GM18951 (cell line): ENCODE results near the gene AFAP1.

Experiments
- POLR2A ChIP-seq: IDR thresholded peaks from 4 replicates; pipeline ENCODE4 v1.6.1; 2011; ENCODE audit warnings: mild to moderate bottlenecking; ENCODE audit not compliant: insufficient read length, insufficient read depth; ENCODE audit errors: extremely low read depth
- in situ Hi-C: fragments of 300-500 bp; cut with MboI; formaldehyde crosslinking; loops from one replicate; pipeline ENCODE4 v1.12.0; 2022; ENCODE audit warnings: low sequenced_read_pairs, mixed read lengths, inconsistent platforms; ENCODE audit not compliant: unreplicated experiment

AFAP1 gene

DNA sequence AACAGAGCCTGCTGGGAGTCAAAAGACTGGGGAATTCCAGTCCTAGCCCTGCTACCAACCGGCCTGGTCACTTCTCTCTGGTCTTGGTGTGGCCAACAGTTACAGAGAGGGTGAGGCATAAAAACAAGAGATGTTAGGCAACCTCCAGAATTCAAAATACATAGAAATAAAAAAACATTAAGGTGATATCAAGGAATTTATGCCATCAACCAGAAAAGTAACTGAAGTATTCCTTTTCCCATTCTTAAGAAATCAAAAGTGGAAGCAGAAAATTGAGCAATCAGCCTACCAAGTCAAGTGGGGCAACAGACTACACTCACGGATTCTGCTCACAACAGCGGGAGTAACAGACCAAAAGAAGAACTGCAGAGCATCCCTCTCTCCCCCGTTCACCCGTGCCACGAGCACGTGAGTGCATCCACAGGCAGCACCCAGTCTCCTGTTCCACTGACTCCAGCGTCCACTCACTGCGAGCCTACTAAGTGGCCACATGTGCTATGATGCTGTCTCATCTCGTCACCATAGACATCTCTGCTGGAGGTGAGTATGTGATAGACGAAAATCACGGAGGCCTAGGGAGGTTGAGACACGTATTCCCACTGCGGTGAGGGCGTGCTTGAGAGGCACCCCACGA, 29.3 kb downstream of the AFAP1 start:
- in situ Hi-C loops = no loop called here
- TF ChIP-seq POLR2A = no peak

DNA sequence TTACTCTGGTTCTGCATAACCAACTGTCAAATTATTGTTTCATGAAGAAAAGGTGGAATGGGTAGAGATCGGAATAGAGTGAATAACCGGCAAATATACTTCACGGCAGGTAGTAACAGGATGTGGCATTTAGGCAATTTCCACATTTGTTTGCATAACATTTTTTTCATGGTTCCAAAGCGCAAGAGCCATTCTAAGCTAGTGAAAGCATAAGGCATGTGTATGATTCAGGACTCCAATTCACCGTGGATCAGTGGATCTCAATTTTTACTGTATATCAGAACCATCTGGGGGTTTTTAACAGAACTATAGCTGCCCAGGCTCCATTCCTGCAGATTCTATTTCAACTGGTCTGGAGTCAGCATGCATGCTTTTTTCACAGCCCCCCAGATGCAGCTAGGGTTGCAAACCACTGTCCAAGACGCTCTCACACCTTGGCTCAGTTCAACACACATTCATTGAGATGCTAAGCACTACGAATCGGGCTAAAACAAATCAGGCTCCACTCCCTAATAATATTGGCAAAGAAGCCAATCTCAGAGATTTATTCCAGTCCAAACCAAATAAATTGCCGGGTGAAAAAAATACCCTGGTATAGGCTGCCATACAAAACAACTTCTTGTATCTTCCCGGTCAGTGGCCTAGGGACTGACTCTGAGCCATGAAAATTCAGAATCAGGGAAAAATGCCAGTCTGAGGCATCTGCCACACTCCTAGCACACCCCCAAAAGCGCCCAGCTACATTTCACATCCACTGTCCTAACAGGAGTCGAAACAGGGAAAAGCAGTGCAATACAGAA, 30.0 kb downstream of the AFAP1 start:
- TF ChIP-seq POLR2A = no peak
- in situ Hi-C loops = no loop called here

DNA sequence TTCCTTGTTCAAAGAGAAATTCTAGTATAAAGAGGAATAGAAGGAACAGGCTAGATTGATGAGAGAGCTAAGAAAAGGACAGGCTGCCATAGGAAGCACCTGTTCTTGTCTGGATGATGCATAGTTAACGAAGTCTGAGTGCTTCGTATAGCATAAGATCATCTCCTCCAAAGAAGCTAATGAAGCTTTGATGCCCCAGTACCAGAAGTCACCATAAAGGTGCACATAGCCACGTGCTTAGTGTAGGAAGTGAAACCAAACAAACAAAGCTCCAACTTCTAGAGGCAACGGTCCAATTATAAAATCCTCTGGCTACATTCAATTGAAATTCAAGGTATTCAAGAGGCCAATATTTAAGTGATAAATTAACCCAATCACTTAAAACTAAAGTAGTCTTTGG, 31.0 kb downstream of the AFAP1 start:
- in situ Hi-C loops = no loop called here
- no peak for TF ChIP-seq POLR2A

DNA sequence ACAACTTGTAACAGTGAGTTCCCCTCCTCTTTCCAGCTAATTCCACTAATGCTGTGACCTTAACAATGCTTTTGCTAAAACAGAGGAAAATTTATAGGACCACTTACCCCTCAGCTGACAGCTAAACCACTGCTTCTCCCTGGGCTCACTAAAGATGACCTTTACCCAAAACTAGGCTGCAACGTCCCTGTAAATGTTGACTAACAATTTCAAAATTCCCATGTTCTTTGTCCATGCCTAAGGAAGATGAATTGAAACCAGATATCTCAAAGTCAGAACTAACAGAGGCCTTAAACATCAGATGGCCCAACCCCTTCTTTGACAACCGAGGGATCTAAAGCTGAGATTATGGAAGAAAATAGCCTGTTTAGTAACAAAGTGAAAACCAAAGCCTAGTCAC, 32.5 kb downstream of the AFAP1 start:
- no peak for TF ChIP-seq POLR2A
- in situ Hi-C loops = no loop called here

DNA sequence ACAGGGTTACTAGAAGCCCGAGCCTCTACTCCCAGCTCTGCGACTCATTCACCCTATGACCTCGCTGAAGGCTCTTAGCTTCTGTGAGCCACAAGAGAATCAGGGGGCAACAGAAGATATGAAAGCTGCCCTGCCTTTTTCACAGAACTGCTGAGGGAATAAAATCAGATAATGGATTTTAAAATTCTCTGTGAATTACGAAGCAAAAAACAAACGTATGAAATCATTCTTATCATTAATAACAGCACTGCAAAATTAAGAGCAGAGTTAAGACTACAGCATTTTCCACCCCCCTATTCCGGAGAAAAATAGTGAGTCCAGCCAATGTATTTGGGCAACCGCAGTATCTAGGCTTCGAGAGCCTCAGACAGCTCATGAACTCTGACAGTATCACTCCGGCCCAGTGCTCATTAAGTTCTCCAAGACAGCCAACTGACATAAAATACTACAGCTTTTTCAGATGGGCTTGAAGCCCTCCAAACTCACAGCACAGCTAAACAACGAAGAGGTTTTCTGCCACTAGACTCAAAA, 33.4 kb downstream of the AFAP1 start:
- in situ Hi-C loops = no loop called here
- TF ChIP-seq POLR2A = no peak

DNA sequence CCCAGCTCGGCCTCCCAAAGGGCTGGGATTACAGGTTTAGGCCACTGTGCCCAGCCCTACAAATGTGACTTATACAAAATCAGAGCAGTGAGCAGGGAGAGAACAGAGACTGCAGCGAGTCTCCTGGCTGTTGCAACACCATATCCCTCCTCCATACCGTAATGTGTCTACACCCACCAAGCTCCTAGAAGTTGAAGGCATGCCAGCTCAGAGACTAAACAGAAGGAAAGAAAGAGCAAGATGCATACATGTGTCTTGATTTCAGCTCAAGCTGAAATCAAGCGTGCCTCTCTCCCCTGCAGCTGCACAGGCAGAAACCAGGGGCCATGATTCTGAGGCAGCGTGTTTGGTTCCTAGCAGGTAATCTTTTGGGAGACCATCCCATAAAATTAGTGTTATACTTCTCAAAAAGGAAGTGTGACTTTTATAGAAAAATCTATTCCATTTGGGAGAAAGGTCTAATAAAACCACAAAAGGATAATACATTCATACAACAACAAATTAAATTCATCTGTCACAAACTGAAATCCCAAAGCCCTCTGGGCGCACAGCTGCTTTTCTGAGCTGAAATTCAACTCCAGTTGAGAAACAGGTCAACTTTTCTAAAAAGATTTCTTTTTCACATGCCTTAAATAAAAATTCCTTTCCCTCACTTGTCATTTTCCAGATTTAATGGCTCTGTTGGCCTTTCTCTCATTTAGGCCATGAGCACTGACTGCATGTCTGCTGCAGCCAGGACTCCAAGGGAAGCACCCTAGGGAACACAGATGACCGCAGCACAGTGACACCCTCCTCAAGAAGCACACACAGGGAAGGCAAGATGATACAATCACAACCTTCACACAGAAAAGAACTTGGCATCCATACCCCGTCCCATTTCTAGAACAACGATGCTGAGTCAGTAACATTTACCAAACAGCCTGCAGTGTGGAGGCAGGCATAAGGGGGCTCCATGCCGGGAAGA, 34.4 kb downstream of the AFAP1 start:
- in situ Hi-C loops = no loop called here
- TF ChIP-seq POLR2A = no peak

DNA sequence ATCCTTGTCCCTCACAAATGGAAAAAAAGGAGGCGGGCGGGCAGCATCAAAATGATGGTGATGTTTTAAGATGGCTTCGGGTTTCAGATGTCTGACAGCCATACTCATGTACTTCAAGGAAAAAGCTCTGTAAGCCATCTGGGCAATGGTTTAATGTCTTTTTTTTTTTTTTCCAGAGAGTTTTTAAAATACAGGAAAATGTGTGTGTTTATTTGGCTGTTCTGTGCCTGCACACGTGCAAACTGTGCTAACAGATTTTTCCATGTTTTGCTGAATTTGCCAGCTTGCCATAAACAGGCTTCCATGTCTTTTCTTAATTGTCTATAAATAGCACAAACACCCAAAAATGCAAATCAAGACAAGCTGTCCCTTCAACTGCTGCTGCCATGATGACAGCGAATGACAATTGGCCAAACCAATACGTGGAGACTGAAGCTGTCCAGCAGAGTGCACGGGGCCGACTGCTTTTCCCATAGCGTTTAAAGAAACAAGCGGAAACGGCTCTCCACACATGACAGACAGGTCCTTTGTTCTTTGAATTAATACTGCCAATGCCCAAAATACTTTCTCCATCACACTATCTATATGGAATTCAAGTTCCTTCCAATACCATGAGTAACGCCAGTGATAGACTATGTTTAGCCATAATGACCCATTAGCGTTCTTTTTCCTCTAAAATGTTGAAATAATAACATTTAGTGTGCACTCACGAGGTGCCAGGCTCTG, 35.7 kb downstream of the AFAP1 start:
- in situ Hi-C loops = no loop called here
- TF ChIP-seq POLR2A = no peak

DNA sequence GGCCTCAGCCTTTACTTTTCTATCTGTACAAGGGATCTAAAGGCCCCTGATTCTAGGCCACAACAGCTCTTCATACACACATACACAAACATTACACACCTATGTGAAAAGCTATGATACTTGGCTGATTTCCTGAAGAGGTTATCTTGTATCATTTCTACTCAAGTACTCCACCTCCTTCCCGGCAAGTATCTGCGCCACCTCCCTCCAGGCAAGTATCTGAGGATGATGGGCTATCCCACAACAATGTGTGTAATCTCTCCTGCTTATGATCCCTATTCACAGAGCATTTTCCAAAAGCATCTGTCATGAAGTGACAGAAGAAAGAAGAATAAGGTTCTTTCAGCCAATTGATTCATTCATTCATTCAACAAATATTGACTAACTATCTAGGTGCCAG, 36.8 kb downstream of the AFAP1 start:
- TF ChIP-seq POLR2A = no peak

DNA sequence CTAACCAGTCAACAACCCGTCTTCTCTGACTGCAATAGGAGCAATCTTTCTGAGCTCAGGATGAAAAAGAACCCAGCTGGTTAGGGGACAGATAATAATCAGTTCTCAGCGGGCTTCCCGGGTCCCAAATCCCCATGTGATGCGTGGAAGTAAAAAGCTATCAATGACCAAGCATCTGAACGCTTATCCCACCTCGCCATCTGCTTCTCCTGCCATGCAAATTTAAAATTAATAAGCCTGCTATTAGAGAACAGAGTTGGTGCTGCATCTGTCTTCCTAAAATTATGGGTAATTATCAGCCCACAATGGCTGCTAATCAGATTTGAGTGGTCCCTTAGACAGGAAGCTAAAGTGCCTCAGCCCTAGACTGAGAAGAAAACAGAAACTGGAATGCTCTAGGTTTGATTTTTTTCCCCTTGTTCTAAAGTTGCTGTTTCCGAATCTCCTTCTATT, 37.5 kb downstream of the AFAP1 start:
- in situ Hi-C loops = no loop called here
- no peak for TF ChIP-seq POLR2A

More for the DNA sequence above, 36.8 kb downstream of the AFAP1 start:
- in situ Hi-C loops = no loop called here

DNA sequence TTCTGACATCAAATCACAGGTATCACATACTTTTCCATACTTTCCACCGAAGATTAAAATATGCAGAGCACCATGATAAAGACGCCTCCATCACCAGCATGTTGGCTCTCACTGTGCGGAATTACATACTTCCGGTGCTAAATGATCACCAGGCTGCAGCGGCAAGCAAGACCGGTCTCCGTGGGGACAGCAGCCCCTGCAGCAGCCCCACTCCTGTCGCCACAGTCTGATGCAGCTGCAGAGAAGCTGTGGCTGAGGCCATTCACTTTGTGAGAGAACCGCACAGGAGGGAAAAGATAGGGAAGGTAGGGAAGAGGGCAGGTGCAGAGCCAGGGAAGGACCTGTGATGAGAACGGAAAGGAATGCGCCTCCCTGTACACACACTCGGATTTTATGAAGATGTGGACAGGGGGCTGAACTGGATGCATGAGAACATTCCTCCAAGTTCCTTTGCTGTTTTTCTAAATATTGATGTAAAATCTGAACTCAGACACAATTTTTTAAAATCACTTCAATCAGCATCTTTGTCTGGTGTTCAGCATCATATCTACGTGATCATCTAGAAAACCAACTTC, 38.3 kb downstream of the AFAP1 start:
- TF ChIP-seq POLR2A = no peak
- in situ Hi-C loops = no loop called here

DNA sequence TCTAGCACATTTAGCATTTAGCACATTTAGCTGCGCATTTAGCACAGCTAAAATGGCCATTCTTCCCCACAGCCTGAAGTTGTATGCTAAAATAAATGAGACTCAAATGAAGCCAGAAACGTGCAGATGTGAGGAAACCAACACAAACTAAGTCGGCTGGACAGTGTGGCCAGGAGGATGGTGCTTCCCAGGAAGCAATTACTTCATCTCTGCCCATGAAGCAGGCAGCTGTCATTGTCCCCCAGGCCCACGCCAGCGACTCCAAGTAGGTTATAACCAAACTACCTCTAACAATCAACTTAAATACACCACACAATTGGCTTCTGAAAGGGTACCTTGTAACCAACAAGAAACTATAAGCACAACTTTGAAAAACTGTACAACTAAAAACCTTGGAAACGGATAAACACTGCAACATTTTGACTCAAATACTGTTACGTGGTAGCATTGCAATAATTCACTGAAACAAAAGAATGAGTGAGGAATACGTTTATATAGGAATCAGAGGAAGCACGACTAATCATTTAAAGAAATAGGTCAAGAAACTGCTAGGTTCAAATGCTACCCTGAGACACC, 39.2 kb downstream of the AFAP1 start:
- no peak for TF ChIP-seq POLR2A
- in situ Hi-C loops = no loop called here
